ENCODE data around the gene GARNL3.

Gene GARNL3

DNA sequence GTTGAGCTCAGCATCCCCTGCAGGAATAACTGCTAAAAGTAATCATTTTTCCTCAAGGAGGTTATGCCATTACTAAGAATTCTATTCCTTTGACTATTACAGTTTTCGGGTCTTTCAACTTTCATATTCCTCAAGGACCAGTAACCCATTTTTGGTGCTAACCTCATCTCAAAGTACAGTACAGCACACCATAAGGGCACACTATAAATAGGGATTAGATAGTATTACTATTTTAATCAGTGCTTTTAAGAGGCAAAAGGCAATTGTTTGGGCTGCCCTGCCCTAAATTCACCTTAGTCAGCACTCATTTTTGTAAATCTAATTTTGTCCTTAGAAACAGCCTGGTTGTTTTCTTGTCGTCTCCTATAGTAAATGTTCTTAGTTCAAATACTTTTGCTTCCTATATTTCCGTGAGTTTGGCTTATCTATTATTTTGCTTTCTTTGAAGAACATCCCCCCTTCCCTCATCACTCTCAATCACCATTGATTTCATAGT, 13.6 kb upstream of the GARNL3 start:
- CTCF ChIA-PET, result no interaction called here

DNA sequence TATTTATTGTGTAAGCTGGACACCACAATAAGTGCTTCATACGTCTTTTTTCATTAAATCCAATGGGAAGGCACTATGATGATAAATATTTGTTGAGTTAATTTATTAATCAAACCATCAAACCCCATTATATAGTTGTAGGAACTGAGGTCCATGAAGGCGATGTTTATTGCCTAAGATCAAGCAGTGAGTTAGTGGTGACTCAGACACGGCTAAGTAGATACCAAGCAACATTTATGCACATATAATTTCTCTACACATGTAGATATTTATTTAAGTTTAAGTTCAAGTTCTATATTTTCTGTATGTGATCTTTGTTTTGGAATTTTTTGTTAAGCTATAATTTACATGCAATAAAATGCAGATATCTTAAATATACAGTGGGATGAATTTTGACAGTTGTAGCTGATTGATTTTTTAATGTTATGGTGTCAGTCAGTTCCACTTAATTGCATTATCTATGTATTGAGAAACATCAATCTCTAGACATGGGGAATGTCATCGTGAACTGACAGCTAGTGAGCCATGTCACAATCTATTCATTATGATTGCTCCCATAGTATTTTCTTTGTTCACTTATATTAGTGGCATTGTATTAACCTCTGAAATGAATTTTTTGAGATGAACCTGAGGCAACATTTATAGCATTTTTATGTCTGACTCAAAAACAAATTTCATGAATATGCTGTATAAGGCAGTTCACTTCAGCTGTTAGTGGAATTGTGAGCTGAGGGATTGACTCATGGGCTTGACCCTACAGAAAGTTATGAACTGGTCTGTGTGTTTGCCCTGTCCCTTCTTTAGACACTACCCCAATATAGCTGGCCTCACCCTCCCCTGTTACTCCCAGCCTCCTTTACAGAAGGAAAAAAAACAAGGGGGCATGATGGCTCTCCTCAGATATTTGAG, 11.9 kb upstream of the GARNL3 start:
- H3K9me3 ChIP-seq (ENCODE audit: control extremely low read depth in 1 of 5, control insufficient read depth in 4 of 5, insufficient read depth in 2 of 5, low read depth in 1 of 5, low read length in 4 of 5), result no peaks in the 10 kb centered on the region
- H3K4me3 ChIP-seq (ENCODE audit: control insufficient read depth in 1 of 7, extremely low read depth in 1 of 7, insufficient read depth in 4 of 7, low read depth in 2 of 7, low read length in 6 of 7), result no peak overlapping the region
- WGBS (ENCODE audit: insufficient coverage), result 100% methylated on average over 1 of the region's 4 CpGs
- H3K36me3 ChIP-seq (ENCODE audit: control insufficient read depth in 4 of 4, insufficient read depth in 4 of 4, low read length in 3 of 4), result no peaks in the 10 kb centered on the region
- ChIA-PET POLR2A (interaction anchor here (0.6 kb wide), 1 partner anchor 523 kb away, joined by 3 read pairs; no protein-coding TSS in a partner anchor), CTCF (interaction anchor here (1.3 kb wide), 1 partner anchor 10 kb away, joined by 4 read pairs; no protein-coding TSS in a partner anchor)
- no peaks in the 10 kb centered on the region for H3K4me1 ChIP-seq (ENCODE audit: control extremely low read depth in 1 of 4, control insufficient read depth in 4 of 4, insufficient read depth in 4 of 4, low read length in 3 of 4)
- H3K27ac ChIP-seq (ENCODE audit: insufficient read depth in 1 of 2, low read depth in 1 of 2, low read length in 2 of 2, poor library complexity in 1 of 2, severe bottlenecking in 2 of 2), result no peak overlapping the region
- DNase-seq, result no peak
- H3K27me3 ChIP-seq (replicated peaks in 2 of 5; ENCODE audit: control insufficient read depth in 4 of 5, insufficient read depth in 5 of 5, low read length in 4 of 5), result no peaks in the 10 kb centered on the region

More for the DNA sequence above, 13.6 kb upstream of the GARNL3 start:
- DNase-seq, result no peak
- H3K27ac ChIP-seq (ENCODE audit: insufficient read depth in 1 of 2, low read depth in 1 of 2, low read length in 2 of 2, poor library complexity in 1 of 2, severe bottlenecking in 2 of 2), result no peak overlapping the region
- 100% methylated on average over 1 of the region's 3 CpGs for WGBS (ENCODE audit: insufficient coverage)
- H3K4me3 ChIP-seq (ENCODE audit: control insufficient read depth in 1 of 7, extremely low read depth in 1 of 7, insufficient read depth in 4 of 7, low read depth in 2 of 7, low read length in 6 of 7), result no peak overlapping the region
- no peaks in the 10 kb centered on the region for H3K36me3 ChIP-seq (ENCODE audit: control insufficient read depth in 4 of 4, insufficient read depth in 4 of 4, low read length in 3 of 4)
- POLR2A ChIA-PET, result no interaction called here
- no peaks in the 10 kb centered on the region for H3K27me3 ChIP-seq (replicated peaks in 2 of 5; ENCODE audit: control insufficient read depth in 4 of 5, insufficient read depth in 5 of 5, low read length in 4 of 5)
- no peaks in the 10 kb centered on the region for H3K4me1 ChIP-seq (ENCODE audit: control extremely low read depth in 1 of 4, control insufficient read depth in 4 of 4, insufficient read depth in 4 of 4, low read length in 3 of 4)
- H3K9me3 ChIP-seq (ENCODE audit: control extremely low read depth in 1 of 5, control insufficient read depth in 4 of 5, insufficient read depth in 2 of 5, low read depth in 1 of 5, low read length in 4 of 5), result no peaks in the 10 kb centered on the region

DNA sequence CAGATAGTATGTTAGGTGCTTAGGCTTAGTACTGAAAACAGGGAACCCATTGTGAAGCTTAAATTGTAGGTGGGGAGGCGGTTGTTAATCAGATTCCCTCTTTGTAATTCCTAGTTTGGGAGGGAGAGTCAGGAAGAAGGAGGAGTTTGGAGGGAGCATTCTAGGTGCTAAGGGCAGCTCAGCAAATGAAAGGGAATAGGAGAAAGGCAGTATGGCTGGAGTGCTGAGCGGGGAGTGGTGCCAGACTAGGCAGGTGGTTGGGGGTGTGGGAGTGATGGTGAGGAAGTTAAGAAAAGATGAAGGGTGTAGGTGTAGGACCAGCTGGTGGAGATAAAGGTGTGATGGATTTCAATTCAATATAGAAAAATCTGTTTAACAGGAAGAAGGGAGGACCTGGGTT, 11.1 kb upstream of the GARNL3 start:
- ChIA-PET POLR2A (no interaction called here), CTCF (no interaction called here)
- Histone ChIP-seq H3K27me3 (replicated peaks in 2 of 5; ENCODE audit: control insufficient read depth in 4 of 5, insufficient read depth in 5 of 5, low read length in 4 of 5) (no peaks in the 10 kb centered on the region), H3K27ac (ENCODE audit: insufficient read depth in 1 of 2, low read depth in 1 of 2, low read length in 2 of 2, poor library complexity in 1 of 2, severe bottlenecking in 2 of 2) (no peak overlapping the region), H3K9me3 (ENCODE audit: control extremely low read depth in 1 of 5, control insufficient read depth in 4 of 5, insufficient read depth in 2 of 5, low read depth in 1 of 5, low read length in 4 of 5) (no peaks in the 10 kb centered on the region), H3K4me1 (ENCODE audit: control extremely low read depth in 1 of 4, control insufficient read depth in 4 of 4, insufficient read depth in 4 of 4, low read length in 3 of 4) (no peaks in the 10 kb centered on the region), H3K36me3 (ENCODE audit: control insufficient read depth in 4 of 4, insufficient read depth in 4 of 4, low read length in 3 of 4) (no peaks in the 10 kb centered on the region), H3K4me3 (ENCODE audit: control insufficient read depth in 1 of 7, extremely low read depth in 1 of 7, insufficient read depth in 4 of 7, low read depth in 2 of 7, low read length in 6 of 7) (no peak overlapping the region)
- DNase-seq, result no peak
- WGBS (ENCODE audit: insufficient coverage), result 100% methylated on average over 2 of the region's 2 CpGs

DNA sequence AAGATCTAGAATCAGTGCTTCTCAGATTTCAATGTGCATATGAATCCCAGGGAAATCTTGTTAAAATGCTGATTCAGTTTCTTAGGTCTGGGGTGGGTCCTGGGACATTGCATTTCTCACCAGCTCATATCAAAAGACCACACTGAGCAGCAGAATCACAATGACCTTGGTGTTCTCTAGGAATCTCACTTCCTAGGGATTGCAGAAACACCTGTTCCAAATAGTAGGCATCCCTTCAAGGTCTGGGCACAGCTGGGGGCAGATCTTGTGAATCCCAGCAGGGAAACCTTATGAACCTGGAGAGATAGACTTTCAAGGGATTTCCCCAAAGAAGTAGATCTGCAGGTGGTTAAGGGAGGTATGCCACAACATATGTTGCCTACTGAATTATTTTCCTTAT, 8.9 kb upstream of the GARNL3 start:
- Histone ChIP-seq H3K4me1 (ENCODE audit: control extremely low read depth in 1 of 4, control insufficient read depth in 4 of 4, insufficient read depth in 4 of 4, low read length in 3 of 4) (no peaks in the 10 kb centered on the region), H3K27ac (ENCODE audit: insufficient read depth in 1 of 2, low read depth in 1 of 2, low read length in 2 of 2, poor library complexity in 1 of 2, severe bottlenecking in 2 of 2) (no peak overlapping the region), H3K9me3 (ENCODE audit: control extremely low read depth in 1 of 5, control insufficient read depth in 4 of 5, insufficient read depth in 2 of 5, low read depth in 1 of 5, low read length in 4 of 5) (no peaks in the 10 kb centered on the region), H3K36me3 (ENCODE audit: control insufficient read depth in 4 of 4, insufficient read depth in 4 of 4, low read length in 3 of 4) (no peaks in the 10 kb centered on the region), H3K27me3 (replicated peaks in 2 of 5; ENCODE audit: control insufficient read depth in 4 of 5, insufficient read depth in 5 of 5, low read length in 4 of 5) (no peaks in the 10 kb centered on the region), H3K4me3 (ENCODE audit: control insufficient read depth in 1 of 7, extremely low read depth in 1 of 7, insufficient read depth in 4 of 7, low read depth in 2 of 7, low read length in 6 of 7) (no peak overlapping the region)
- ChIA-PET CTCF (no interaction called here), POLR2A (no interaction called here)
- DNase-seq, result no peak

DNA sequence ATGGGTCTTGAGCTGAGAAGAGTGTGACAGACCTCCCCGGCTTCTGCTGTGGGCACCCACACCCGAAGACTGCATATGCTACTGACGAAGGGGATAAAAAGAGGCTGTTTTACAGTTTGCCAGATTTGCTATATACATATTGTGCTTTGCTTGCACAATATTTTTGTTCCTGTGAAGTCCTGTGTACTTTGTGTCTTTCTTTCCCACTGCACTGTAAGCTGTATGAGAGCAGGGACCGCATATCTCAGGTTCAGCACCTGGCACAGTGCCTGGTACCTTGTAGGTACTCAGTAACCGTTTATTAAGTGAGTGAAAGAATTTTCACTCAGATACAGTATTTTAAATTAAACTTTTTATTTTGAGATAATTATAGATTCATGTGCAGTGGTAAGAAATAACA, 8.2 kb upstream of the GARNL3 start:
- Histone ChIP-seq H3K36me3 (ENCODE audit: control insufficient read depth in 4 of 4, insufficient read depth in 4 of 4, low read length in 3 of 4) (no peaks in the 10 kb centered on the region), H3K27me3 (replicated peaks in 2 of 5; ENCODE audit: control insufficient read depth in 4 of 5, insufficient read depth in 5 of 5, low read length in 4 of 5) (no peaks in the 10 kb centered on the region), H3K4me1 (ENCODE audit: control extremely low read depth in 1 of 4, control insufficient read depth in 4 of 4, insufficient read depth in 4 of 4, low read length in 3 of 4) (no peaks in the 10 kb centered on the region), H3K4me3 (ENCODE audit: control insufficient read depth in 1 of 7, extremely low read depth in 1 of 7, insufficient read depth in 4 of 7, low read depth in 2 of 7, low read length in 6 of 7) (no peak overlapping the region), H3K27ac (ENCODE audit: insufficient read depth in 1 of 2, low read depth in 1 of 2, low read length in 2 of 2, poor library complexity in 1 of 2, severe bottlenecking in 2 of 2) (no peak overlapping the region), H3K9me3 (ENCODE audit: control extremely low read depth in 1 of 5, control insufficient read depth in 4 of 5, insufficient read depth in 2 of 5, low read depth in 1 of 5, low read length in 4 of 5) (no peaks in the 10 kb centered on the region)
- CTCF ChIA-PET, result no interaction called here
- no peak for DNase-seq
- POLR2A ChIA-PET, result no interaction called here
- WGBS (ENCODE audit: insufficient coverage), result 92% methylated on average over 2 of the region's 5 CpGs

DNA sequence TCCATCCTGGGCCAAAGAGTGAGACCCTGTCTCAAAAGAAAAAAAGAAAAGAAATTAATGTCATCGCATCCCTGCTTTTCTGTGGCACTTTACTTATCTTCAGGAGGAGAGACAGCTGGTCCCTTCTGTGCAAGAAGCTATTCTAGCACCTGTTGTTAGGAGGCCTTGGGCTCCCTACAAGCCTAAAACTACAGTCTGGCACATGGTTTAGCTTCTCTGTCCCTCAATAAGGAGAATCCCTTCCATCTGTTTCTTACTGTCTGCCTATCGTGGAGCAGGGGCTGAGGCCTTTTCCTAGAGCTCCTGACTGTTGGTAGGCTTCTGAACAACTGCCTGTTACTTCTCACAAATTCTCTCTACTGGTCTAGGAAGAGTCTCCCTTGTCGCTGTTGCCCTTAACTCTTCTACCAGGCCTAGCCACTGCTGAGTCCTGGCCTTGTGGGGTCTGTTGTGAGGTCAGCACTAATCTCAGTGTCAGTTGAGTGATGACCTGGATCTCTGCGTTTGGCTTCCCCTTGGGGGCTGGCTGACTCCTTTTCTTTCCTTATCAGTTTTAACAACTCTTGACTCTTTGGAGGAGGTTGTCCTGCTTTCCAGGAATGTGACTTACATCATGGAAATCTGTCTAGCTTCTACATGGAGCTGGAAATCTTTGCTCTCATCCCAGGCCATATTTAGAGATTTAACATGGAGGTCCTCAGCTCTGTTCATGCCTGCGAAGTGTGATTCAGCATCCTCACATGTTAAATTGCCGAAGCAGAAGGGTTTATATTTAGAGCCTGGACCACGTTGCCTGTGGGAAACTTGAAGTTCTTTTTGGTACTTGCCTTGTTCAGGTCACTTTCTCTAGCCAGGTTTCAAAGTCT, 5.7 kb upstream of the GARNL3 start:
- H3K27ac ChIP-seq (ENCODE audit: insufficient read depth in 1 of 2, low read depth in 1 of 2, low read length in 2 of 2, poor library complexity in 1 of 2, severe bottlenecking in 2 of 2), result no peak overlapping the region
- no peaks in the 10 kb centered on the region for H3K27me3 ChIP-seq (replicated peaks in 2 of 5; ENCODE audit: control insufficient read depth in 4 of 5, insufficient read depth in 5 of 5, low read length in 4 of 5)
- no peaks in the 10 kb centered on the region for H3K9me3 ChIP-seq (ENCODE audit: control extremely low read depth in 1 of 5, control insufficient read depth in 4 of 5, insufficient read depth in 2 of 5, low read depth in 1 of 5, low read length in 4 of 5)
- no peaks in the 10 kb centered on the region for H3K36me3 ChIP-seq (ENCODE audit: control insufficient read depth in 4 of 4, insufficient read depth in 4 of 4, low read length in 3 of 4)
- WGBS (ENCODE audit: insufficient coverage), result 97% methylated on average over 5 of the region's 7 CpGs
- H3K4me3 ChIP-seq (ENCODE audit: control insufficient read depth in 1 of 7, extremely low read depth in 1 of 7, insufficient read depth in 4 of 7, low read depth in 2 of 7, low read length in 6 of 7), result no peak overlapping the region
- H3K4me1 ChIP-seq (ENCODE audit: control extremely low read depth in 1 of 4, control insufficient read depth in 4 of 4, insufficient read depth in 4 of 4, low read length in 3 of 4), result no peaks in the 10 kb centered on the region
- ChIA-PET CTCF (interaction anchor here (1.1 kb wide), 1 partner anchor 22 kb away, joined by 3 read pairs; no protein-coding TSS in a partner anchor), POLR2A (no interaction called here)
- no peak for DNase-seq

DNA sequence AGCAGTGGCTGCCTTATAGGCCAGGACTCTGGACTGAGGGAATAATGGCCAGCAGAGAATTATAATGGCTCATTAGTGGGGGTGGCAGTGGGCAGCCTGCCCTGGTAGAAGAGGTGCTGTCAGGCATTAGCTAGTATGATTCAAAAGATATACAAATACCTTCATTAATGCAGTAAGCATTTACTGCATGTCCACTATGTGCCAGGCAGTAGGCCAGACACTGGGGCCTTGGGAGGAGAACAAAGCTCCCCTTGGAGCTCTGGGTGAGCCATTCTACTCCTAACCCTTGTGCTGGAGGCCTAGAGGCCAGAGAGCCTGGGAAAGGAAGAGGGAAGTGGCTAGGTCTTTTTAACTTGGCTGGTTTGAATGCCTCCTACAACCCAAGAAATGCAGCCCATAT, 2.0 kb upstream of the GARNL3 start:
- H3K4me3 ChIP-seq (ENCODE audit: control insufficient read depth in 1 of 7, extremely low read depth in 1 of 7, insufficient read depth in 4 of 7, low read depth in 2 of 7, low read length in 6 of 7), result no peak overlapping the region
- H3K27ac ChIP-seq (ENCODE audit: insufficient read depth in 1 of 2, low read depth in 1 of 2, low read length in 2 of 2, poor library complexity in 1 of 2, severe bottlenecking in 2 of 2), result no peak overlapping the region
- ChIA-PET CTCF (interaction anchor here (1.1 to 1.5 kb wide), 3 partner anchors 10 to 17 kb away, joined by 3 to 5 read pairs (median 4); no protein-coding TSS in a partner anchor), POLR2A (no interaction called here)
- no peaks in the 10 kb centered on the region for H3K36me3 ChIP-seq (ENCODE audit: control insufficient read depth in 4 of 4, insufficient read depth in 4 of 4, low read length in 3 of 4)
- no peaks in the 10 kb centered on the region for H3K4me1 ChIP-seq (ENCODE audit: control extremely low read depth in 1 of 4, control insufficient read depth in 4 of 4, insufficient read depth in 4 of 4, low read length in 3 of 4)
- no peaks in the 10 kb centered on the region for H3K9me3 ChIP-seq (ENCODE audit: control extremely low read depth in 1 of 5, control insufficient read depth in 4 of 5, insufficient read depth in 2 of 5, low read depth in 1 of 5, low read length in 4 of 5)
- no peak for DNase-seq
- H3K27me3 ChIP-seq (replicated peaks in 2 of 5; ENCODE audit: control insufficient read depth in 4 of 5, insufficient read depth in 5 of 5, low read length in 4 of 5), result no peaks in the 10 kb centered on the region
